C4-2B (cell line): ENCODE data around the gene NT5C1A.

Source experiments
- H3K27ac ChIP-seq: fragments of 450-650 bp; 2 replicates; pipeline ENCODE4 v1.5.1; 2017
- CTCF ChIP-seq: fragments of 450-650 bp; conservative IDR thresholded peaks from 2 replicates; pipeline ENCODE4 v1.5.1; 2017; ENCODE audit warnings: mild to moderate bottlenecking
- ZFX ChIP-seq: fragments of 450-650 bp; IDR thresholded peaks from 2 replicates; pipeline ENCODE4 v1.6.1; 2017

Gene NT5C1A

DNA sequence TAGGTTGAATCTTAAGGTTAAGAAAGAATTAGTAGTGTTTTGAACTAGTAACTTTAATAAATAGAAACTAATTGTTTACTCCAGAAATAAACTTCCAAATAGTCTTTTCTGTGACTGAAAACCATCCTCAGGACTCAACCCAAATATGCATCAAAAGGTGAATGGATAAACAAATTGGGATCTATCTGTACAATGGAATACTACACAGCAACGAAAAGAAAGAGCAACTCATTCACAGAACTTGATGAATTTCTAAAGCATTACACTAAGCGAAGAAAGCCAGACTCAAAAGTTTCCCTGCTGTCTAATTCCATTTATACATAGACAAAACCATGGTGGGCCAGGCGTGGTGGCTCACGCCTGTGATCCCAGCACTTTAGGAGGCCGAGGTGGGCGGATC is 57.4 kb downstream of the NT5C1A start:
- H3K27ac ChIP-seq, result no peak overlapping the region
- no peak for TF ChIP-seq ZFX
- TF ChIP-seq CTCF, result no peak

DNA sequence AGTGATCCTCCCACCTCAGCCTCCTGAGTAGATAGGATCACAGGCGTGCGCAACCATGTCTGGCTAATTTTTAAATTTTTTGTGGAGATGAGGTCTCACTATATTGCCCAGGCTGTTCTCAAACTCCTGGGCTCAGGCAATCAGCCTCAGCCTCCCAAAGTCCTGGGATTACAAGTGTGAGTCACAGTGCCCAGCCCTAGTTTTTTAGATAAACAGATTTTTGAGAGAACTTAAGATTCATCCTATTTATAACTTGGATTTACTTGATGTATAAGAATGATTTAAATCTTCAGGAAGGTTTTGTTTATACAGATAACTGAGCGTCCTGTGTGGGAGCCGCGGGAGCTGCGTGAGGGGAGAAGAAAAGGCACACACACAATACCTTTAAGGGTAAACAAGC is 58.7 kb downstream of the NT5C1A start:
- no peak overlapping the region for H3K27ac ChIP-seq
- TF ChIP-seq ZFX (no peak), CTCF (no peak)

GRCh38 chr1:39609618-39610331 is 62.1 kb downstream of the NT5C1A start:
- no peak for TF ChIP-seq ZFX
- no peak for TF ChIP-seq CTCF
- H3K27ac ChIP-seq, result no peak overlapping the region
